Activated T-helper 1 cell treated with anti-CD3 and anti-CD28 coated beads, Interleukin-12 subunit alpha, Interleukin-12 subunit beta, Interleukin-2, Interleukin-4 antibody, amounts not matched to agents 30 ng/mL and 10 ng/mL and 1 ng/mL, durations not matched to agents 14 hours and 24 hours and 36 hours (primary cell): Measurements from ENCODE around the gene GATAD2B. TPM values are rescaled to one million over a fixed set of nuclear protein-coding genes. Genes with fewer than 3 reads are reported as not detected.

Source experiments
- DNase-seq: peaks from one replicate; pipeline ENCODE4 v3.0.0; 2021; ENCODE audit warnings: low spot score
- H3K27ac Mint-ChIP-seq: one replicate; pipeline ENCODE4 v1.8.0; 2021; ENCODE audit warnings: mild to moderate bottlenecking, mixed read lengths
- H3K27me3 Mint-ChIP-seq: one replicate; pipeline ENCODE4 v1.8.0; 2022; ENCODE audit warnings: mild to moderate bottlenecking, moderate library complexity, mixed read lengths; ENCODE audit not compliant: insufficient read depth
- H3K36me3 Mint-ChIP-seq: one replicate; pipeline ENCODE4 v1.8.0; 2021; ENCODE audit warnings: low read depth, mixed read lengths
- H3K4me1 Mint-ChIP-seq: one replicate; pipeline ENCODE4 v1.8.0; 2021; ENCODE audit warnings: low read depth, mixed read lengths
- H3K4me3 Mint-ChIP-seq: one replicate; pipeline ENCODE4 v1.8.0; 2021; ENCODE audit warnings: mild to moderate bottlenecking, moderate library complexity, mixed read lengths
- H3K9me3 Mint-ChIP-seq: one replicate; pipeline ENCODE4 v1.8.0; 2021; ENCODE audit warnings: mixed read lengths
- intact Hi-C: fragments of 100-400 bp; cut with micrococcal nuclease; formaldehyde crosslinking; loops from one replicate; pipeline ENCODE4 v1.15.1; 2024
- total RNA-seq: library from RNA; stranded (reverse); gene quantifications from 2 replicates; pipeline ENCODE4 v1.2.3, GENCODE V29; 2022

The GATAD2B gene
- total RNA-seq, 1 donor from 2014 or later: 70.4 TPM

GRCh38 chr1:153832293-153832692 lies 90.5 kb downstream of the GATAD2B start:
- peaks cover 16% of the 10 kb centered on the region for H3K36me3 Mint-ChIP-seq
- intact Hi-C loops: no loop called here

GRCh38 chr1:153831026-153831425 lies 91.7 kb downstream of the GATAD2B start:
- no peaks in the 10 kb centered on the region for H3K27me3 Mint-ChIP-seq

More at GRCh38 chr1:153832293-153832692, 90.5 kb downstream of the GATAD2B start:
- H3K4me3 Mint-ChIP-seq: no peak overlapping the region
- no peak for DNase-seq
- no peaks in the 10 kb centered on the region for H3K27me3 Mint-ChIP-seq
- H3K4me1 Mint-ChIP-seq: peaks cover 9% of the 10 kb centered on the region
- H3K27ac Mint-ChIP-seq: no peak overlapping the region
- no peaks in the 10 kb centered on the region for H3K9me3 Mint-ChIP-seq

GRCh38 chr1:153827168-153827964 lies 95.4 kb downstream of the GATAD2B start:
- no peaks in the 10 kb centered on the region for H3K9me3 Mint-ChIP-seq
- H3K27ac Mint-ChIP-seq: no peak overlapping the region
- peaks cover 17% of the 10 kb centered on the region for H3K36me3 Mint-ChIP-seq
- peaks cover 4% of the 10 kb centered on the region for H3K4me1 Mint-ChIP-seq
- no peak for DNase-seq
- no peaks in the 10 kb centered on the region for H3K27me3 Mint-ChIP-seq
- no peak overlapping the region for H3K4me3 Mint-ChIP-seq
- intact Hi-C loops: no loop called here

More at GRCh38 chr1:153831026-153831425, 91.7 kb downstream of the GATAD2B start:
- intact Hi-C loops: no loop called here
- no peaks in the 10 kb centered on the region for H3K9me3 Mint-ChIP-seq
- no peak overlapping the region for H3K27ac Mint-ChIP-seq
- peaks cover 21% of the 10 kb centered on the region for H3K36me3 Mint-ChIP-seq
- H3K4me1 Mint-ChIP-seq: peaks cover 9% of the 10 kb centered on the region
- DNase-seq: no peak
- no peak overlapping the region for H3K4me3 Mint-ChIP-seq

DNA sequence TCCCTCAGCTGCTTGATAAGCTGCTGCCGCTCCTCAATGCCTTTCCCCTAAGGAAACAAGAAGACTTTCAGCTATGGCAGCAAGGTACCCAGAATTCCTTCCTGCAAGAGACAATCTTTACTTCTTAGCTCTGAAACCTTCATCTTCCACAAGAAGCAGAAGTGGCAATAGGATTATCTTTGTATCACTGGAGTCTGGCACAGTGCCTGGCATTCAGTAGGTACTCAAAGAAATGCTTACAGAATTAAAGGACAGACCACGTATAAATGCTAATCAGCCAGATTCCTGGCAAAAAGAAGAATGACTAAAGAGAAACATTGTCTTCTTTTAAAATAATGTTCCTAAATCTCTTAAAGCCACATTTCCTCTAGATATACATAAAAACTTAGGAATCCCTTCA lies 103.9 kb downstream of the GATAD2B start:
- Mint-ChIP-seq H3K9me3 (no peaks in the 10 kb centered on the region), H3K4me1 (no peaks in the 10 kb centered on the region), H3K27ac (no peak overlapping the region), H3K27me3 (no peaks in the 10 kb centered on the region), H3K36me3 (peaks cover 43% of the 10 kb centered on the region), H3K4me3 (no peak overlapping the region)
- intact Hi-C loops: no loop called here
- DNase-seq: no peak

- H3K4me3 Mint-ChIP-seq: no peak overlapping the region
- intact Hi-C loops: no loop called here
- H3K4me1 Mint-ChIP-seq: no peaks in the 10 kb centered on the region
- DNase-seq: no peak
- H3K27ac Mint-ChIP-seq: no peak overlapping the region
- no peaks in the 10 kb centered on the region for H3K27me3 Mint-ChIP-seq
- peaks cover 52% of the 10 kb centered on the region for H3K36me3 Mint-ChIP-seq
- no peaks in the 10 kb centered on the region for H3K9me3 Mint-ChIP-seq
Measured at GRCh38 chr1:153816283-153816889, 106.4 kb downstream of the GATAD2B start.

- Mint-ChIP-seq H3K4me3 (peak overlapping the region; percentile 12), H3K36me3 (peaks cover 34% of the 10 kb centered on the region), H3K27ac (peak overlapping the region; percentile 79), H3K27me3 (no peaks in the 10 kb centered on the region), H3K9me3 (no peaks in the 10 kb centered on the region), H3K4me1 (peaks cover 26% of the 10 kb centered on the region)
- DNase-seq: no peak
- intact Hi-C loops: loop anchor here (1.0 to 2.0 kb wide), 3 partner anchors 15 to 141 kb away; partner anchors contain the start of gene DENND4B
Measured at GRCh38 chr1:153805886-153806719, 116.7 kb downstream of the GATAD2B start.

DNA sequence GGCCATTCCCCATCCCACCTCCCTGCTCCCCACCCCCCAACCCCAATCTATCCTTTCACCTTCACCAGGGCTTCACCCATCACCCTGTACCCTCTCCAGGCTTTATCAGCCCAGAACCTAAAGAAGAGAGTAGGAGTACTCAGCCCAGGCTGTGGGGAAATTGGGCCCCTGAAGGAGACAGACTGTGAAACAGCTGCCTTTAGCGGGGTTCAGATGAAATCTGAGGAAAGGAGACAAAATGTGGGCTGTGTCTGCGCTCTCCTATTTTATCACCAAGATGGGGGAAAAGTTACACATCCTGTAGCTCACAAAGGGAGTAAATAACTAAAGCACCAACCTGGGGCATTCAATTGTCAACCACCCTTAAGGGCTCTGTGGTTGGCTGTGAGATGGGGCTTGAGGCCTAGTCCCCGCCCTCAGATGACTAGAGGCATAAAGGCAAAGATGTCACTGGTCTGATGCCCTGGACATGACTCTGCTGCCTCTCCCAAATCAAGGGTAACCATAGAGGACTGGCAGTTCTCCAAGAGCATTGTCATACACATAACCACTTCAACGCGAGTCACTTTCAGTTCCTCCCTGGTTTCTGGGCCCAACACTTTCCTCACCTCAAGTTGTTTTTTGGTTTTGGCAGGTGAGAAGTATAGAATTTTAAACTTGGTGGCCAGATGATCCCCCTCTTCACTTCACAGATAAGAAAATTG lies 117.6 kb downstream of the GATAD2B start:
- H3K27ac Mint-ChIP-seq: peak overlapping the region; percentile 79

GRCh38 chr1:153804112-153804511 lies 118.7 kb downstream of the GATAD2B start:
- H3K4me1 Mint-ChIP-seq: peaks cover 26% of the 10 kb centered on the region
- H3K27ac Mint-ChIP-seq: peak overlapping the region; percentile 16
- DNase-seq: no peak
- no peaks in the 10 kb centered on the region for H3K9me3 Mint-ChIP-seq
- H3K4me3 Mint-ChIP-seq: no peak overlapping the region
- intact Hi-C loops: loop anchor here (2.0 kb wide), 2 partner anchors 13 to 143 kb away; partner anchors contain the start of gene DENND4B
- H3K36me3 Mint-ChIP-seq: peaks cover 22% of the 10 kb centered on the region
- no peaks in the 10 kb centered on the region for H3K27me3 Mint-ChIP-seq

More for the DNA sequence above, 117.6 kb downstream of the GATAD2B start:
- intact Hi-C loops: loop anchor here (1.0 to 2.0 kb wide), 3 partner anchors 14 to 142 kb away; partner anchors contain the start of gene DENND4B
- peaks cover 26% of the 10 kb centered on the region for H3K4me1 Mint-ChIP-seq
- no peaks in the 10 kb centered on the region for H3K27me3 Mint-ChIP-seq
- peaks cover 32% of the 10 kb centered on the region for H3K36me3 Mint-ChIP-seq
- peak overlapping the region; percentile 12 for H3K4me3 Mint-ChIP-seq
- peak; percentile 44 for DNase-seq
- H3K9me3 Mint-ChIP-seq: no peaks in the 10 kb centered on the region

DNA sequence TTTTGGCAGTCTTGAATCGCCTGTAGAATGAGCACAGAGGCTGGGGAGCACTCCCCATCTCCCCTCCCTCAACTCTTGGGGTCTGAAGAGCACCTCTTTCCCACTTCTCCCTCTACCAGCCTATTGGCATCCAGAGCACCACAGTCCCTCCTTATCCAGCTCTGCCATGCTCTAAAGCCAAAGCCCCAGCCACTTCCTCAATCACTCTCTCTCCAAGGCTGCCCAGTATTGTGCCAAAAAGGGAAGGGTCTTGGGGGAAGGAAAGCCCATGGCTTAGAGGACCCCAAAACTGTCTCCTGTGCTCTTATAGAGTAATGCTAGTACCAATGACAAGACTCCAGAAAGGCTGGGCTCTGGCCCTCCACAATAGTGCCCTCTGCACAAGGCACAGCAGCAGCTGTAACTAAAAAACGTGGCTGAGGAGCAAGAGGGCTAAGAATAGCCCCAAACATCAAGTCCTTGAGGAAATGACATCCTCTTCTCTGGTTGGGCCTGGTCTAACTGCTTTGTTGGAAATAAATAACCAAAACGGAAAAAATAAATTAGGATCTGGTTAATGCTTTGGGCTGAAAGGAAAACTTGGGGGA lies 119.2 kb downstream of the GATAD2B start:
- Mint-ChIP-seq H3K9me3 (no peaks in the 10 kb centered on the region), H3K27ac (peak overlapping the region; percentile 18), H3K36me3 (peaks cover 19% of the 10 kb centered on the region), H3K4me3 (no peak overlapping the region), H3K27me3 (no peaks in the 10 kb centered on the region), H3K4me1 (peaks cover 26% of the 10 kb centered on the region)
- intact Hi-C loops: loop anchor here (2.0 kb wide), 2 partner anchors 13 to 143 kb away; partner anchors contain the start of gene DENND4B
- no peak for DNase-seq

GRCh38 chr1:153801786-153802697 lies 120.7 kb downstream of the GATAD2B start:
- intact Hi-C loops: no loop called here
- Mint-ChIP-seq H3K27me3 (no peaks in the 10 kb centered on the region), H3K4me1 (peaks cover 29% of the 10 kb centered on the region)

DNA sequence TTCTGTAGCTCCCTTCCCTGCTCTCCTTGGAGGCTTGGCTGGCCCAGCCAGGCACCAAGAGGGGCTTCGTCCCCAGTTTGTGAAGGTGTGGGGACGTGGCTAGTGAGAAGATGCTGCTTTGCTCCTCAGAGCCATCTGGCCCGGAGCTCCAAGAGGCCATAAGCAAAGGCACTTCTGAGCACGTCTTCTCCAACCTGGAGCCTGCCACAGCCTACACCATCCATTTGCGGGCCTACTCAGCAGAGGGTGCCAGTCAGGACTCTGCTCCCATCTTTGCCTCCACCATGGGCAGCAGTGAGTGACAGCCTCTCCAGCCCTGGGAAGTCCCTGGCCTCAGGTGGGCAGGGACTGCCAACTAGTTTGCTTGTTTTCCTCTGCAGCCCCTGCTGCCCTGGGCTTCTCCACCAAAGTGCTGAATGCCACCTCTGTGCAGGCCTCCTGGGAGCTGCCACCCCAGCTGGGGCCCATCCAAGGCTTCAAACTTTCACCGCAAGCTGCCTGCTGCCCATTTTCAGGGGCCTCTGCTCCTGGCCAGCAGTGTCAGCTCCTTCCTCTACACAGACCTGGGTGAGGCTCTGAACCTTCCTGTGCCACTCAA lies 121.6 kb downstream of the GATAD2B start:
- Mint-ChIP-seq H3K27me3 (no peaks in the 10 kb centered on the region), H3K9me3 (no peaks in the 10 kb centered on the region), H3K27ac (peak overlapping the region; percentile 23), H3K36me3 (peaks cover 13% of the 10 kb centered on the region), H3K4me3 (no peak overlapping the region), H3K4me1 (peaks cover 37% of the 10 kb centered on the region)
- DNase-seq: no peak
- intact Hi-C loops: no loop called here

More at GRCh38 chr1:153801786-153802697, 120.7 kb downstream of the GATAD2B start:
- no peak for DNase-seq
- H3K27ac Mint-ChIP-seq: no peak overlapping the region
- H3K36me3 Mint-ChIP-seq: peaks cover 14% of the 10 kb centered on the region
- H3K9me3 Mint-ChIP-seq: no peaks in the 10 kb centered on the region
- H3K4me3 Mint-ChIP-seq: no peak overlapping the region
